Right renal pelvis (tissue), 4 donors: ENCODE data around the gene TRAIP. TPM values are rescaled to one million over a fixed set of nuclear protein-coding genes. Genes with fewer than 3 reads are reported as not detected.
"Not testable (repeated sequence)": the region's sequence is repeated elsewhere in the genome, so short reads cannot be mapped to it uniquely, and the experiment has no call there.

Experiments used
- DNase-seq, 4 donors: peaks; one replicate each; pipeline ENCODE4 v3.0.0-alpha.2; 2013; ENCODE audit warnings: low read depth in 4 of 4, low spot score in 3 of 4, missing footprints in 1 of 4
- polyA plus RNA-seq, 4 donors: library from polyadenylated mRNA; unstranded; fragments of 120-200 nt; gene quantifications; one replicate each; pipeline ENCODE4 v1.2.1, GENCODE V29; 2013; ENCODE audit not compliant: insufficient read length in 4 of 4

The TRAIP gene
- polyA plus RNA-seq, 4 donors: 8.6 to 10.4 (median 9.9) TPM

DNA sequence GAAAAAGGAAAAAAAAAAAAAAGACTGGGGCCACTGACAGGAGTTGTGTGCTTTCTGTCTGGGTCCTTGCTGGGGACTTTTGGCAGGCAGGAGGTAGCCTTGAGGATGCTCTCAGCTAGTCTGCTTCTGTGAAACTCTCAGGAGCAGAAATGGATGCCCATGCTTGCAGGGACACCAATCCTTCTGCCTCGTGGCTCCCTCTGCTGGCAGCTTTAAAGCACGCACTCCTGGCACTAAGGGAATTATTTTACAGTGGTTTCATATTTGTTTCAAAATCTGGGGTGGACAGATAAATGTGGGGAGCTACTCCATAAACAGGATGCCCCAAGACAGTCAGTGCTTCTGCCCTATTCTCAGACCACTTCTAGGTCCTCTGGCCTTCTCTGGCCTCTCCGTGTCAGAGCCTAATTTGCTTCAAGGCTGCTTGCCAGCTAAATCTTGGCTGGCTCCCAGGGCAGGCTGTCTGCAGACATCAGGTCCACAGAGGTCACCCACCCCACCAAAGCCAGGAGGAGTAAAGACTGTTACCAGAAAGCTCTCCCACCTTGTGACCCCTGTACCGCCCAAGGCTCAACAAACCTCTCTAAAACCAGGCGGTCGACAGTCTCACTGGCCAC, 17.1 kb downstream of the TRAIP start:
- DNase-seq: peak; percentile 55 to 70 (median 68)

DNA sequence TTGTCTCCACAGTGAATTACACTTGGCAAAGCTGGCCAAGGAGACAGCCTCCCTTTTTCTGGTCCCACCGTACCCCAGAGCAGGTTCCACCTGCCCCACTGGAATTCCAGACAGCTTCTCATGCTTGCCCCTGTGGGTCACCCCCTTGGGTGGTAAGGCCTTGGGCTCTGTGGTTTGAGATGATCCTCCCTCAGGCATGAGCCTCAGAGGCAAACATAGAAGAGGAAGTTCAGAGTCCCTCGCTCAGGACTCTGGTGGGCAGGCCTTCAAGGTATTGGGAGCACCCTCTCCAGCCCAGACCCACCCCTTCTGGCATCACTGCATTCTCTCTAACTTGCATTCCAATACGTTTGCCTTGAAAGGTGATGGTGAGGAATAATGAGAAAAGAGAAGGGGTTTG, 25.0 kb downstream of the TRAIP start:
- DNase-seq: no peak

DNA sequence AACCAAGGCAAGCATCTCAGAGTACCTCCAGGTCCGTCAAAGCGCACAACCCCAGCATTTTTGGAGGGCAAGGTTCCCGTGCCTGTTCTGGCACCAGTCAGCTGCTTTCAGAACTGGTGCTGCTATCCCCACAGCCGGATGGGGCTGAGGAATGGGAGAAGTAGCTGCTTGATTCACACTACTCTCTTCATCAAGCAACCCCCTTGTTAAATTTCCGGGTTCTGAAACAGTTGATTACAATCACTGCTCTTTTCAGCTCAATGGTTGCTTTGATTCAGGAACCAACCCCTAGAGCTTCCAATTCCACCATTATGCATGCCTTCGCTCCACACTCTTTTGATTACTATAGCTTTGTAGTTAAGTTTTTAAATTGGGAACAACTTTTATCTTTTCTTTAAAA, 30.3 kb downstream of the TRAIP start:
- no peak for DNase-seq

DNA sequence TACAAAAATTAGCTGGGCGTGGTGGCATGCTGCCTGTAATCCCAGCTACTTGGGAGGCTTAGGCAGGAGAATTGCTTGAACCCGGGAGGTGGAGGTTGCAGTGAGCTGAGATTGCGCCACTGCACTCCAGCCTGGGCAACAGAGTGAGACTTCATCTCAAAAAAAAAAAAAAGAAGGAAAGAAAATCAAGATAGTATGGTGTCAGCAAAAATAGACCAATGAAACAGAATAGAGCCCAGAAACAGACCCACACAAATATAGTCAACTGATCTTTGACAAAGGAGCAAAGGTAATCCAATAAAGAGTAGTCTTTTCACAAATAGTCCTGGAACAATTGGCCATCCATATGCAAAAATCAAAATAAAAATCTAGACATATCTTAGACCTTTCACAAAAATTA, 33.2 kb downstream of the TRAIP start:
- not testable (repeated sequence) for DNase-seq

DNA sequence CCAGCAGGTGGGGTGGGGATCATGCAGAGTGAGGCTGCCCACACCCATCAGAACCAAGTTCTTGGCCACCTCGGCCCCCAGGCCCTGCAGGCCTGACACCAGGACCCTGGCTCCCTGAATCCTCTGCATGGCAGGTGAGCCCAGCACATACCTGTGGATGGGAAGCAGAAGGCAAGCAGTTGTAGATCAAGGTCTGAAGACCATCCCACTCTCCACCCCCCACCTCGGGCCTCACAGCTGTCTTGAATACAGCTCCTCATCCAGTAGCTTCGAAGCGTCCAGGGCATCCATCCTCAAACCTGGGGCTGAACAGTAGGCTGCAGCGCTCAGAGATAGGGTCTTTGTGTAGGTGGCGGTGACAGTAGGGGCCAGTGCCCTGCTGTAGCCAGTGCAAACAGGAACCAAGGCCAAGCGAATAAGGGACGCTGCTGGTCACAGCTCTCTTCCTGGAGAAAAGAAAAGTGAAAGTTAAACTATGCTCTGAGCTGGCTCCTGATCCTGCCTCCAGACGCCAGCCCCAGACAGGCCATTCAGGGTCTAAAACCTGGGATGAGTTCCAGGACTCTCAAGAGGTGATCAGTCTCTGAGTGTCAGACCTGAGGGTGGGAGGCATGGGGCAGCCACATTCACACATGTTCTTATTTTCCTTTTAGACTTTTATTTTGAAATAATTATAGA, 42.7 kb downstream of the TRAIP start, which contains the start of gene UBA7:
Gene UBA7, minus strand, starts transcription at position 457 of the 678 bp plus-strand sequence. Its CDS starts 166 bp downstream, at position 291.
- DNase-seq: peak in 2 of 4 donors; percentile 50 to 57

DNA sequence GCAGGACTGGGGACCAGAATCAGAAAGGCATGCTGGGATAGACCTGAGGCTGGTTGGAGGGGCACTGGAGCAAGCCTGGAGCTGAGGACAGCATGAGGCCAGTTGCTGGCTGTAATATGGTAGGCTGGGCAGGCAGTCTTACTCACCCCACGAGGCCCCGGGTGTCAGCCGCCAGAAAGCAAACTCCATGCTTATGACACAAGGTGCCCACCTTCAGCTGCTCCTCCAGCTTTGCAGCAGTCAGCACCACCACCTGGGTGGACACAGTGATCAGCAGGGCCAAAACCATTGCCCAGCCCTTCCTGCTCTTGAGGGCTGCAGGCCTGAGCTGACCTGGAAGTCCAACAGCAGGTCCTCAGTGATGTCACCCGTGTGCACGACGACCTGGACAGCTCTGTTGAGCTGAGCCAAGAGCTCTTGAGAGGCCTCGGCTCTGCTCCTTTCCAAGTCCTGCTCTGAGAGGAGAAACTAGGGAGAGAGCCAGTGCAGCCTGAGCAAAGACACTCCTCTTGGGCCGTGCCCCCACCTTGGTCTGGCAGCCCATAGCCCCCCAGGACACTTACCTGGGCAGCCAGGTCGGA, 43.4 kb downstream of the TRAIP start:
- DNase-seq: no peak

DNA sequence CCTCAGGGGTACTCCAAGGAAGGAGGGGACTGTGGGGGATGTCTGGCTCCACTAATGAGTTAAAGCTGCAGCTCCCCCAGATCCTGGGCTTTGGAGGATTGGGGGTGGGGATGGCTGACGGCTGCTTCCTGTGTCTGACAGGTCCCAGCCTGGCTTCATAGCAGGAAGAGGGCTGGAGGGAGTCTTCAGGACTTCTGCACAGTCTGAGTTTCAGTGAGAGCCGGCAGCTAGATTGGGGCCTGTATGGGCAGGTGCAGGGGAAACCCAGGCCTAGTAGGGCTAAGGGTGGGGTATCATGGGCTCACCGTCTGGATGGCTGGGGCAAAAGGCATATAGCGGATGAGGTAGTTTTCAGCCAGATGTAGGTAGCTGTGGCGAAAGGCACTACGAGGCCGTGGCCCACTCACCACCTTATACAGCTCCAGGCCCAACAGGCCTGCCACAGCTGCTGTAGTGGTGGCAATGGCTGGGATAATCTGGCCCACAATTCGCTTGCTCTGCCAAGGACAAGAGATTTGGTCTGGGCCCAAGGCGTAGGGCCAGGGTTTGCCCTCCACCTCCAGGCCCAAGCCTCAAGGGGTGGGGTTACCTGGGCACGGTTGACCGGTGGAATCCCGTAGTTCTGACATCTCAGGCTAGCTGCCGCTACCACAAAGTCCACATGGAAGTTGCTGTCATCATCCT, 48.8 kb downstream of the TRAIP start:
- no peak for DNase-seq

DNA sequence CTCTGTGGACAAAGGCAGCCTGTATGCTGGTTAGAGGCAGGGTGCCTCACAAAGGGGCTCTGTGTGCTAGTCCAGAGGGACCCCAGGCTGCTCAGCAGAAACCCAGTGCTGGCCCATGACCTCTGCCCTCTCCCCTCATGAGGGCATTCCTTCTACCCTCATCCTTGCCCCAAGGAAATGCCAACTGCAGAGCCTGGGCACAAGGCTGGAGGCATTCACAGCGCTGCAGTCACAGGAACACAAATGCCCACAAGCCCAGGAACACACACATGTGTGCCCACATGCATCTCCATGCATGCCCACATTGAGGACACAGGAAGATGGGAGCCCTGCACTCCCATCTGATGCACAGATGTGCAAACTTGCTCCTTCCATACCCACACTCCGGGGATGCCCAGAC, 49.5 kb downstream of the TRAIP start:
- no peak for DNase-seq

DNA sequence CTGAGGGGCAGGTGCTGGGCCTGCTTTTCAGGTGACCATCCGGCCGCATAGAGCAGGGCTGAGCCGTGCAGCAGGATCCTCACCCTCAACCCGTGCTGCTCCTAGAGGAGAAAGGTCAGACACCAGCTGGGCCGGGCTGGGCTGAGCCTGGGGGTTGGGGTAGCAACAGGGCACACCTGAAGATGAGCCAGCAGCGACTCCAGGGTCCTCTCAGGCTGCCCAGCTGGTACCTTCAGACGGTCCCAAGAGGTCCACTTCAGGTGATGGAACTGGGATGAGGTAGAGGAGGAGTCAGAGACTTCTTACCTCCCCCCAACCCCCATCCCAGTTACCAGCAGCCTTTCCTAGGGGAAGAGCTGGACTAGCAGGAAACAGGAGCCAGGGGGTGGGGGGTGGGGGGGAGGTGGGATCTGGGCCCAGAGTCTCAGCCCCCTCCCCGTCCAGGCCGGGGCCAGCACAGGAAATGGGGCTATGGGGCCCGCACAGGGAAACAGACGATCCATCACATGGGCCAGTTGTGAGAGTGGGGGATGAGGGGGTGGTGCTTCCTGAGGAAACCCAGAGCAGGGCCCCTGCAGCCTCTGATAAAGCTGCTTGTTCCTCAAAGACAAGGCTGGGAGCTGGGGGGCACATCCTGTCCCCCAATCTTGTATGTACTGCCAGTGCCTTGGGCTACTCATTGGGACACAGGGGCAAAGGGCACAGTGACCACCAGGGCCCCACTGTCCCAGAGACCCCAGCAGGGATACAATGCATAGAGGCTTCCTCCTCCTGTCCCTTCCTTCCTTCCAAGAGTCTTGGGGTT, 50.3 kb downstream of the TRAIP start:
- DNase-seq: peak in 1 of 4 donors; percentile 83

DNA sequence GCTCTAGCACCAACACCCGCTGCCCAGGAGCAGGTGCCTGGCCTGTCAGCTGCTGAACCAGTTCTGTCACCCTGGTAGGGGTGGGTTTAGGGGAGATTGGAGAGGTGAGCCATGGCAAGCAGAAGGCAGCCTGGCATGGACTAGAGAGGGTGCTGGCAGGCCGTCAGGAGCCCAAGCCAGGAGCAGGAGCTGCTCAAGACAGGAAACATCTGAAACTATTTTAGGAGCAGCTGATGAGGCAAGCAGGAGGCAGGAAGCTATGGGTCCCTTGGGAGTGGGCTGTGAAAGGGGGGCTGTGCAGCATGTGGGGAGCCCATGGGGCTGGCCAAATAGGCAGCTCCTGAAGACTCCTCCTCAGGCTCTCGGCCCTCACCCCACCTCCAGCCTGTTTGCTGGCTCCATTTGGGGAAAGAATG, 51.0 kb downstream of the TRAIP start:
- no peak for DNase-seq

DNA sequence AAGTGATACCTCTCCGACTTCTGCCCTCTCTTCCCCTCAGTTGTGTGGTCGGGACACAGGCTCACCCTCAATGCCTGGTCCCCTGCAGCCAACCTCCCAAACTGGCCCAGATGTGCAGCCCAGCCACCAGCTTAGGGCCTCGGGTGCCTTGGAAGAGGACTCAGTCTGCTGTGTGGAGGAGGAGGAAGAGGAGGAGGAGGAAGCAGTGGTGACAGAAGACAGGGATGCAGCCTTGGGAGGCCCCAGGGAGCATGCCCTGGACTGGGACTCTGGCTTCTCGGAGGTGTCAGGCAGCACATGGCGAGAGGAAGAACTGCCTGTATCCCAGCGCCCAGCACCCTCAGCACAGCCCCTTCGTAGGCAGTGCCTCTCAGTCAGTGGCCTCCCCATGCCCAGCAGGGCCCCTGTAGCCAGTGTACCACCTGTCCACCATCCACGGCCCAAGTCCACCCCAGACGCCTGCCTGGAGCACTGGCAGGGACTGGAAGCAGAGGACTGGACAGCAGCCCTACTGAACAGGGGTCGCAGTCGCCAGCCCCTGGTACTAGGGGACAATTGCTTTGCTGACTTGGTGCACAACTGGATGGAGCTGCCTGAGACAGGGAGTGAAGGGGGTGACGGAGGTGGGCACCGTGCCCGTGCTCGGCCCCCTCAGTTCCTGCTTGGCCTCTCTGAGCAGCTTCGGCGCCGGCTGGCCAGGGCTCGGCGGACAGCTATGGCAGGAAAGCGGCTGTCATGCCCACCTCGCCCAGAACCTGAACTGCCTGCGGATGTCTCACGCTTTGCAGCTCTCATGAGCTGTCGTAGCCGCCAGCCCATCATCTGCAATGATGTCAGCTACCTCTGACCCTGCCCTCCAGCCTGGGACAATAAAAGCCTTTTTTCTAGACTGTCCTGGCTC, 52.0 kb downstream of the TRAIP start:
- DNase-seq: no peak

DNA sequence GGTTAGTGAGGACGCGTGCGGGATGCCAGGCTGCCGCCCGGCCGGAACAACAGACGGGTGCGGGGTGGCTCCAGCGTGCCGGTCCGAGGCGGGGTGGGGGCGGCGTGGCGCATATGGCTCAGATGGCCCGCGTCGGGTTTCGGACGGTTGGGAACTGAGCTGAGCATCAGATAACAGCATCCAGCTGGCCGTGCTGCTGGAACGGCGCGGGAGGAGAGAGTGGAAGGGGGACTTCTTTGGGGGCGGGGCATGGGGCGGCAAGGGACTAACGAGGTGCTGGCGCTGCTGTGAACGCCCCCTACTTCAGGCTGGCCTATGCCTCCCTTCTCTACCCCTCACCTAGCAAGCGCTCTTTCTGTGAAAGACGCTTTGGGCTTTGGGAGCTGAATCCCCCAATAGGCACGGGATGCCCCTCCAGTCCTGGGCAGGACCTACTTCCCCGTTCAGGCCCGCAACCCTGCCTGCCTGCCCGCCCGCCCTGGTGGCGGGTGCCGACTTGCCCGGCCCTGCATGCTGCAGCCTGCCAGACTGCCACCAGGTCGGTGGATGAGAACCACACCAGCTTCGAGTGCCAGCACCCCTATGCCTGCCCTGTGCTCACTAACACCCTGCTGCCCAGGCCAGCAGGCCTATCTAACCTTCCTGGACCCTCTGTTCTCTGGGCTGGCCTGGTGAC, 52.8 kb downstream of the TRAIP start:
- no peak for DNase-seq

DNA sequence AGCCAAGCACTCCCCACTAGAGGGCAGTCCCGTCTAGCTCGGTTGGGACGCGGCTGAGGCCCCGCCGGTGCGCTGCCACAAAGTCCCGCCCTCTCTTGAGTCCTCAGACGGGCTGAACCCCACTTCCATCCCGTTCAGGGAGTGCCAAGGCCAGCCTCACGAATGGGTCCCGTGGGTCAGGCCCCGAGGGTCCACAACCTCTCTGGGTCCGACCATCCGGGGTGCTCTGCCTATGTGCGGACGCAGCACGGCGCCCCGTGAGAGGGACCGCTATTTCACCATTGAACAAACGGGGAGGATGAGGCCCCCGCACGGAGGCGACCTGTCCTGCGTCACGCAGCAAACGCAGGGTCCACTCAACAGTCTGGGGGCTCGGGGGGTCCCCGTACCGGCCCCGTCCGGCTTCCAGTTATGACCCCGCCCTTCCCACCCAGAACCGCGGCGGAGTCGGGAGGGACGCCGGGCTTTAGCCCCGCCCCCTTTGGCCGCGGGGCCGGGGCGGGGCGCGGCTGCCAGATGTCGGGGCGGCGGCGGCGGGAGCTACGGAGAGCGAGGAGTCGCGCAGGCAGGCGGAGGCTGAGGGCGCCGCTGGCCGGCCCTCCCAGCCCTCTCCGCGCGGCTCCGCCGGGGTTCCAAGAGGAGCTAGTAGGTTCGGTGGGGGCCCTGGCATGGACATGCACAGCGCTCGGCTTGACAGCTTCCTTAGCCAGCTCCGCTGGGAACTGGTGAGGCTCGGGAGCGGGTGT, 53.5 kb downstream of the TRAIP start, which contains the start of gene INKA1:
Gene INKA1, plus strand, starts transcription at position 543 of the 746 bp plus-strand sequence. Its CDS starts 132 bp downstream, at position 675.
- peak in 2 of 4 donors; percentile 81 to 85 for DNase-seq

DNA sequence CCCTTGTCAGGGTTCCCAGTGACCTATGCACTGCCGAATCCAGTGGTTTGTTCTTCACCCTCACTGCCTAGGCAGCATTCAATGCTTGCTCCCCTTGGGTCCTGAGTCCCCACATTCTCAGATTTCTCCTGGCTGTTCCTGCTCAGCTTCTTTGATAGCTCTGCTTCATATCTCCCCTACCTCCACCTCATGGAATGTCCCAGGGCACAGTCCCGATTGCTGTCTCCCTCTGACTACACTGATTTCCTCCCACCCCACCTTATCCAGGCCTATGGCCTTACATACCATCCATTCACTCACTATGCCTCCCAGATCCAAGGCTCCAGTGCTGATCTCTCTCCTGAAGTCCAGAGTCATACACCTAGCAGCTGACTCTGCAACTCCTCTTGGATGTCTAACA, 55.2 kb downstream of the TRAIP start:
- DNase-seq: no peak

DNA sequence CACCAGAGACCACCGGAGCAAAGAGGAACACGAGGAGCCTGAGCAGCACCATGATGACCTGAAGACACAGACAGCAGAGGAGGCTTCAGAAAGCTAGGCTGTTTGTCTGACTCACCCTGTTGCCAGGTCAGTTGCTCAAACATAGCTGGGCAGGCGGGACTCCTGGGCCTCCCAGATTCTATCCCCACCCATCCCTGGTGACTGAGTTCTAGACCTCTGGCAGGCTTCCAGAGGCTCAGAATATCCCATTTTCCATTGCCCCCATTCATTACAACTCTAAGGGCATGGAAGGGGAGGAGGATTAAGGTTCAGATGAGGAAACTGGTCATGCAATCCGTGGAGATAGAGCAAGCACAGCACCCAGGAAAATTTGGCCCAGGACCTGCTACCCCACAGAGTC, 56.6 kb downstream of the TRAIP start, which contains the start of gene CDHR4:
Gene CDHR4, minus strand, starts transcription at position 113 of the 400 bp plus-strand sequence. Its CDS starts 61 bp downstream, at position 52.
- DNase-seq: no peak

DNA sequence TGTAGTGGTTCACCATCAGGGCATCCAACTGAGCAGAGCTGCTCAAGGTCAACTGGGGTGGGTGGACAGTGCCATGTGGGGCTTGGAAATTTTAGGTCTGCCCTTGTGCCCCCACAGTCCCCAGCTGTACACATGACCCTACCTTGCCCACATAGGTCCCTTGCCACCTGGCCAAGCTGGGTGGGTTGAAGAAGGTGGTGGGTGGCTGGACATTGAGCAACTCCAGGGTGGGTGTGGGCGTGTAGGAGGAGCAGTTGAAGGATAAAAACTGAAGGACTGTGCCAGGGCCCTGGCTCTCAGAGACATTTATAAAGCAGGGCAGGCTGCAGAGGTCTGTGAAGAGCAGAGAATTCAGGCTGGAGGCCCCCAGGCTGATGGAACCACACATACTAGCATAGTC, 57.3 kb downstream of the TRAIP start:
- DNase-seq: no peak

DNA sequence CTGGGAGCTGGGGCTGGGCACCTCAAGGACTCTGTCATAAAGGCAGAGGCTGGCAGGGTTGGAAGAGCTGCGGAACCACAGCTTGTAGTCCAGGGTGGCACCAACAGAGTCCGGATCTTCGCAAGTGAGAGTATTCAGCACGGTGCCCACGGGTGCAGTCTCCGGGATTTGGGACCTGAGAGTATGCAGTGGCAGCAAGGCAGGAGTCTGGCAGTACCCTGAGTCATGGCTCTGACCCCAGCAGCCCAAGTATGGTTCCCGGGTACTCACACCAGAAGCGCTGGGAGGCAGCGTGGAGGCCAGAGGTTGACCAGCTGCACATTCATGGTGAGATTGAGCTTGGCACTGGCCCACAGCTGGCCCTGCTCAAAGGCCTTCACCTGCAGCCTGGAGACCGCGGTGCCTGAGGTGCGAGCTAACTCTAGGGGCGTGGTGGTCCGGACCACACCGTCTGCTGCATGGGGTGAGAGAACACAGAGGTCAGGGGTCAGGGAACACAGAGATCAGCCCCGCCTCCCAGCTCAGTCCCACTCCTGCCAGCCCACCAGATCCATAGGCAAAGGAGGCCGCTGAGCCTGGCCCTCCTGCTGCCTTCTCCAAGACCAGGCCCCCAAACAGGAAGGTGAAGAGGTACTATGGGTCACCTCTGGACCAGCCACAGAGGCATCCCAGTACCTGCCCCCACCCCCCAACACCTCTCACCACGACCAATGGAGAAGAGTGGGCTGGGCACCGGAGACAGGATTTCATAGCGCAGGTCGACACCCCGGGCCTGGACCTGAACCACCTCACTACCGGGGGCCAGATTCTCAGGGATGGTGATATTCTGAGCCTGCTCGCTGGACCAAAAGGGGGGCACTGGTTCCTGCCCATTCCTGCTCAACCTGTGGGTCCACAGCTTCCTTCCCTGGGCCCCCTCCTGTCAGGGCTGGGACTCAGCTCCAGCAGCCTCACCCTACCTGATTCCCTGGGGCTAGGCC, 61.1 kb downstream of the TRAIP start:
- DNase-seq: no peak
